BJ (cell line): ENCODE results near the gene RASAL1. TPM values are rescaled to one million over a fixed set of nuclear protein-coding genes. Genes with fewer than 3 reads are reported as not detected.

Experiments
- CTCF ChIA-PET: fragments of 350-600 bp; formaldehyde crosslinking; extraction: SDS; loops from one replicate; lab custom pipeline; 2021; ENCODE audit warnings: antibody characterized with exemption, inconsistent platforms; lab: Yijun Ruan, JAX
- POLR2A ChIA-PET: fragments of 300-600 bp; sonication (Branson Sonifier 250); formaldehyde crosslinking; extraction: SDS; loops from one replicate; lab custom pipeline; 2021; ENCODE audit warnings: antibody characterized with exemption; lab: Charles Lee
- DNase-seq: peaks from one replicate; pipeline ENCODE4 v3.0.0-alpha.2; 2011; ENCODE audit warnings: low read depth
- H3K27me3 ChIP-seq: 2 replicates; pipeline ENCODE4 v1.6.0; 2011; ENCODE audit warnings: low read length; ENCODE audit not compliant: control insufficient read depth, insufficient read depth
- H3K36me3 ChIP-seq: 2 replicates; pipeline ENCODE4 v1.5.1; 2011; ENCODE audit warnings: low read length; ENCODE audit not compliant: control insufficient read depth, insufficient read depth
- H3K4me3 ChIP-seq: 2 replicates; pipeline ENCODE4 v1.5.1; 2011; ENCODE audit warnings: low read depth, mild to moderate bottlenecking, control low read depth, low read length
- polyA minus RNA-seq: library from RNA; depleted of rRNA, polyadenylated mRNA; stranded (reverse); fragments of >200 nt; gene quantifications from 2 replicates; pipeline ENCODE4 v1.2.3, GENCODE V29; 2011; rRNA and poly(A)+ RNA removed
- polyA plus RNA-seq: library from polyadenylated mRNA; depleted of rRNA; stranded (reverse); fragments of >200 nt; gene quantifications from 2 replicates; pipeline ENCODE4 v1.2.3, GENCODE V29; 2011; rRNA removed
- TF ChIP-seq, protein P1 (sequence below): IDR thresholded peaks from 2 replicates; pipeline ENCODE4 v1.5.1; 2011; ENCODE audit warnings: low read depth, mild to moderate bottlenecking, control low read depth, inconsistent platforms, low read length, moderate library complexity; ENCODE audit not compliant: insufficient read depth

RASAL1 gene, protein sequence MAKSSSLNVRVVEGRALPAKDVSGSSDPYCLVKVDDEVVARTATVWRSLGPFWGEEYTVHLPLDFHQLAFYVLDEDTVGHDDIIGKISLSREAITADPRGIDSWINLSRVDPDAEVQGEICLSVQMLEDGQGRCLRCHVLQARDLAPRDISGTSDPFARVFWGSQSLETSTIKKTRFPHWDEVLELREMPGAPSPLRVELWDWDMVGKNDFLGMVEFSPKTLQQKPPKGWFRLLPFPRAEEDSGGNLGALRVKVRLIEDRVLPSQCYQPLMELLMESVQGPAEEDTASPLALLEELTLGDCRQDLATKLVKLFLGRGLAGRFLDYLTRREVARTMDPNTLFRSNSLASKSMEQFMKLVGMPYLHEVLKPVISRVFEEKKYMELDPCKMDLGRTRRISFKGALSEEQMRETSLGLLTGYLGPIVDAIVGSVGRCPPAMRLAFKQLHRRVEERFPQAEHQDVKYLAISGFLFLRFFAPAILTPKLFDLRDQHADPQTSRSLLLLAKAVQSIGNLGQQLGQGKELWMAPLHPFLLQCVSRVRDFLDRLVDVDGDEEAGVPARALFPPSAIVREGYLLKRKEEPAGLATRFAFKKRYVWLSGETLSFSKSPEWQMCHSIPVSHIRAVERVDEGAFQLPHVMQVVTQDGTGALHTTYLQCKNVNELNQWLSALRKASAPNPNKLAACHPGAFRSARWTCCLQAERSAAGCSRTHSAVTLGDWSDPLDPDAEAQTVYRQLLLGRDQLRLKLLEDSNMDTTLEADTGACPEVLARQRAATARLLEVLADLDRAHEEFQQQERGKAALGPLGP
- polyA plus RNA-seq (not detected in 2 replicates), polyA minus RNA-seq (not detected in 2 replicates)

- H3K36me3 ChIP-seq, result no peaks in the 10 kb centered on the region
- no peak for DNase-seq
- no peak within 1 kb of the TSS for H3K4me3 ChIP-seq
- no peaks in the 10 kb centered on the region; the same call in 1 of the 2 replicates for H3K27me3 ChIP-seq
- CTCF ChIA-PET, result interaction anchor here (1.3 kb wide), 1 partner anchor 12 kb away, joined by 4 read pairs; no protein-coding TSS in a partner anchor
- TF ChIP-seq, protein P1, sequence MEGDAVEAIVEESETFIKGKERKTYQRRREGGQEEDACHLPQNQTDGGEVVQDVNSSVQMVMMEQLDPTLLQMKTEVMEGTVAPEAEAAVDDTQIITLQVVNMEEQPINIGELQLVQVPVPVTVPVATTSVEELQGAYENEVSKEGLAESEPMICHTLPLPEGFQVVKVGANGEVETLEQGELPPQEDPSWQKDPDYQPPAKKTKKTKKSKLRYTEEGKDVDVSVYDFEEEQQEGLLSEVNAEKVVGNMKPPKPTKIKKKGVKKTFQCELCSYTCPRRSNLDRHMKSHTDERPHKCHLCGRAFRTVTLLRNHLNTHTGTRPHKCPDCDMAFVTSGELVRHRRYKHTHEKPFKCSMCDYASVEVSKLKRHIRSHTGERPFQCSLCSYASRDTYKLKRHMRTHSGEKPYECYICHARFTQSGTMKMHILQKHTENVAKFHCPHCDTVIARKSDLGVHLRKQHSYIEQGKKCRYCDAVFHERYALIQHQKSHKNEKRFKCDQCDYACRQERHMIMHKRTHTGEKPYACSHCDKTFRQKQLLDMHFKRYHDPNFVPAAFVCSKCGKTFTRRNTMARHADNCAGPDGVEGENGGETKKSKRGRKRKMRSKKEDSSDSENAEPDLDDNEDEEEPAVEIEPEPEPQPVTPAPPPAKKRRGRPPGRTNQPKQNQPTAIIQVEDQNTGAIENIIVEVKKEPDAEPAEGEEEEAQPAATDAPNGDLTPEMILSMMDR, result peak; percentile 21; the same call in 1 of the 2 replicates
- POLR2A ChIA-PET, result no interaction called here
Observed at GRCh38 chr12:113135178-113136127, at the start of gene RASAL1. RASAL1 (minus strand) TSS chr12:113135761; CDS start chr12:113135462, 299 bp downstream.

DNA sequence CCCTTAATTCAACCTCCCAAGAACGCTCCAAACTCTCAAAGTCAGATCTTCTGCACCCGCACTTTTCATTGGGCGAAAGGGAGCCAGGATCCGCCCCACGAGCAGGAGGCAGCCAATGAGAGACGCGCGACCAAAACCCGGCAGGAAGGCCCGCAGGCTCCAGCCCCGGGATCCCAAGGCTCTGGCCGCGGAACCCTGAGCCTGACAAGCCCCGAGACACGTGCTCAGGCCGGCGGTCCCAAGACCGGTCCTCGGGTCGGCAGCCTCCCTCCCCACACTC, 49.3 kb upstream of the RASAL1 start:
- POLR2A ChIA-PET, result no interaction called here
- CTCF ChIA-PET, result interaction anchor here (1.0 to 1.7 kb wide), 3 partner anchors 11 to 240 kb away, joined by 3 to 10 read pairs (median 4); no protein-coding TSS in a partner anchor
- H3K27me3 ChIP-seq, result no peaks in the 10 kb centered on the region
- TF ChIP-seq, protein P1, result no peak
- H3K4me3 ChIP-seq, result peak overlapping the region; percentile 95
- DNase-seq, result no peak
- peaks cover 5% of the 10 kb centered on the region for H3K36me3 ChIP-seq

GRCh38 chr12:113184098-113184899, 48.7 kb upstream of the RASAL1 start:
- Histone ChIP-seq H3K27me3 (no peaks in the 10 kb centered on the region), H3K4me3 (peak overlapping the region; percentile 95), H3K36me3 (peaks cover 9% of the 10 kb centered on the region)
- DNase-seq, result no peak
- TF ChIP-seq, protein P1, result no peak
- ChIA-PET CTCF (interaction anchor here (0.6 to 1.7 kb wide), 4 partner anchors 10 to 748 kb away, joined by 3 to 10 read pairs (median 4); no protein-coding TSS in a partner anchor), POLR2A (no interaction called here)

DNA sequence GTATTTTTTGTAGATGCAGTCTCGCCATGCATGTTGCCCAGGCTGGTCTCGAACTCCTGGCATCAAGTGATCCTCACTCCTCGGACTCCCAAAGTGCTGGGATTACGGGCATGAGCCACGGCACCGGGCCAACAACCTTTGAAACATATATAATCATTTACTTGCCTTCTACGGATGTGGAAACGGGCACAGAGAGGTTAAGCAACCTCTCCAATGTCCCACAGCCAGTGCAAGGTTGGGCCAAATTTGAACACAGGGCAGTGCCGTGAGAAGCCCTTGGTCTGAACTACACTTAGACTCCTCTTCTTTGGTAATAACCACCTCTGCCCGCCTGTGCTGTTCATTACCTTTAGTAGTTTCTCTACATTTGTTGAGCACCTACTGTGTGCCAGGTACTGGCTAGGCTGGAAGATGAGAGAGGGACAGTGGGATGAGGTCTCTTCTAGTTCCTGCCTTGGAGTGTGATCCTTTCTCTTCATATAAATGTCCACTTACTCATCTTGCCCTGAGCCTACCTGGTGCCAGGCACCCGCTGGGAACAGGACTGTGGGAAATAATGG, 47.5 kb upstream of the RASAL1 start:
- H3K36me3 ChIP-seq, result peaks cover 17% of the 10 kb centered on the region
- no peak for DNase-seq
- ChIA-PET CTCF (interaction anchor here (0.6 to 1.7 kb wide), 3 partner anchors 9 to 132 kb away, joined by 3 to 10 read pairs (median 6); no protein-coding TSS in a partner anchor), POLR2A (no interaction called here)
- H3K27me3 ChIP-seq, result no peaks in the 10 kb centered on the region
- no peak overlapping the region for H3K4me3 ChIP-seq
- TF ChIP-seq, protein P1, result no peak
